Choroid plexus epithelial cell (primary cell): Measurements from ENCODE around the gene NID2.

Experiments
- DNase-seq: peaks from one replicate; pipeline ENCODE4 v3.0.0-alpha.2; 2010; ENCODE audit warnings: low read depth
- H3K4me3 ChIP-seq: 2 replicates; pipeline ENCODE4 v1.5.1; 2011; ENCODE audit warnings: low read depth, mild to moderate bottlenecking, control low read depth, low read length, moderate library complexity
- CTCF ChIP-seq: conservative IDR thresholded peaks from 2 replicates; pipeline ENCODE4 v1.5.1; 2011; ENCODE audit warnings: low read depth, mild to moderate bottlenecking, control low read depth, inconsistent platforms, low read length, moderate library complexity

Gene NID2

GRCh38 chr14:51990488-51990887, 78.4 kb downstream of the NID2 start:
- H3K4me3 ChIP-seq = peak overlapping the region; percentile 97
- DNase-seq = no peak

GRCh38 chr14:51989293-51990234, 79.3 kb downstream of the NID2 start, which contains the start of gene RTRAF:
TSS of gene RTRAF (plus strand) at chr14:51989546. CDS start at chr14:51989640, 94 bp downstream.
- DNase-seq = peak; percentile 97
- no peak for TF ChIP-seq CTCF
- H3K4me3 ChIP-seq = peak within 1 kb of the TSS; percentile 97

More at GRCh38 chr14:51990488-51990887, 78.4 kb downstream of the NID2 start:
- TF ChIP-seq CTCF = no peak

- no peak for TF ChIP-seq CTCF
- H3K4me3 ChIP-seq = no peak overlapping the region
- no peak for DNase-seq
These were observed 80.6 kb downstream of the NID2 start for GRCh38 chr14:51988221-51988620.

GRCh38 chr14:51981218-51981854, 87.5 kb downstream of the NID2 start:
- TF ChIP-seq CTCF = no peak
- H3K4me3 ChIP-seq = no peak overlapping the region
- no peak for DNase-seq

- peak; percentile 90 for DNase-seq
- peak; percentile 95 for TF ChIP-seq CTCF
These were observed 89.7 kb downstream of the NID2 start for GRCh38 chr14:51979088-51979709.

GRCh38 chr14:51978681-51979085, 90.2 kb downstream of the NID2 start:
- H3K4me3 ChIP-seq = no peak overlapping the region
- DNase-seq = no peak
- TF ChIP-seq CTCF = no peak

More at GRCh38 chr14:51979088-51979709, 89.7 kb downstream of the NID2 start:
- no peak overlapping the region for H3K4me3 ChIP-seq
